B cell (primary cell): ENCODE results near the gene SMURF2. TPM values are rescaled to one million over a fixed set of nuclear protein-coding genes. Genes with fewer than 3 reads are reported as not detected.

Experiments used
- ATAC-seq: fragments of 200-7000 bp; cut with Tn5 transposase; one replicate; pipeline ENCODE4 v1.10.0; 2021; ENCODE audit warnings: low read depth, mild to moderate bottlenecking, moderate number of reproducible peaks, moderate library complexity
- CTCF ChIA-PET: fragments of 350-600 bp; sonication (Branson Sonifier 250); formaldehyde crosslinking; loops from one replicate; lab custom pipeline; 2021; ENCODE audit warnings: antibody characterized with exemption, inconsistent platforms; lab: Charles Lee
- POLR2A ChIA-PET: fragments of 350-600 bp; sonication (Branson Sonifier 250); formaldehyde crosslinking; loops from one replicate; lab custom pipeline; 2021; ENCODE audit warnings: antibody characterized with exemption; lab: Charles Lee
- DNase-seq: peaks from one replicate; pipeline ENCODE4 v3.0.0; 2013
- H2AFZ ChIP-seq: 2 replicates; pipeline ENCODE4 v1.6.1; 2012; ENCODE audit warnings: mild to moderate bottlenecking, low read depth, low read length; ENCODE audit not compliant: insufficient read depth, poor library complexity, severe bottlenecking
- H3K27ac ChIP-seq, 2 donors: 1 replicate in 1 of 2; 2 replicates in 1 of 2; pipeline ENCODE4 v1.5.1; 2012 to 2013; ENCODE audit warnings: low read length in 2 of 2, mild to moderate bottlenecking in 2 of 2, moderate library complexity in 1 of 2
- H3K27me3 ChIP-seq, 4 experiments: fragments of 200-600 bp in 1 of 4; sonication (generic) in 1 of 4; replicated peaks in 1 of 4; 1 replicate in 2 of 4; 2 replicates in 2 of 4; pipeline versions ENCODE4 v1.6.1 to v1.7.0; 2013 to 2016; ENCODE audit warnings: low read length in 3 of 4, mild to moderate bottlenecking in 2 of 4, mixed read lengths in 1 of 4, moderate library complexity in 1 of 4; ENCODE audit not compliant: insufficient read depth in 4 of 4, control insufficient read depth in 3 of 4; ENCODE audit errors: control extremely low read depth in 1 of 4
- H3K36me3 ChIP-seq, 2 experiments: replicated peaks in 1 of 2; 1 replicate in 1 of 2; 2 replicates in 1 of 2; pipeline versions ENCODE4 v1.6.1 to v1.7.1; 2013; ENCODE audit warnings: low read length in 1 of 2; ENCODE audit not compliant: insufficient read depth in 2 of 2, control insufficient read depth in 1 of 2; ENCODE audit errors: control extremely low read depth in 1 of 2, extremely low read depth in 1 of 2
- H3K4me1 ChIP-seq, 2 donors: fragments of 200-600 bp in 1 of 2; sonication (generic) in 1 of 2; 1 replicate in 1 of 2; 2 replicates in 1 of 2; pipeline versions ENCODE4 v1.5.1 to v1.6.1; 2013 to 2017; ENCODE audit warnings: low read length in 2 of 2; ENCODE audit not compliant: control insufficient read depth in 2 of 2, insufficient read depth in 2 of 2
- H3K4me2 ChIP-seq: replicated peaks from 2 replicates; pipeline ENCODE3; 2012; ENCODE audit warnings: mild to moderate bottlenecking, low read depth, low read length; ENCODE audit not compliant: poor library complexity, severe bottlenecking
- H3K4me3 ChIP-seq, 5 experiments: fragments of 200-600 bp in 1 of 5; sonication (generic) in 1 of 5; 1 replicate in 3 of 5; 2 replicates in 2 of 5; pipeline versions ENCODE4 v1.5.1 to v1.7.0; 2011 to 2016; ENCODE audit warnings: low read length in 4 of 5, mild to moderate bottlenecking in 4 of 5, low read depth in 2 of 5, control low read depth in 1 of 5, moderate library complexity in 1 of 5; ENCODE audit not compliant: insufficient read depth in 1 of 5; ENCODE audit errors: control extremely low read depth in 1 of 5, extremely low read depth in 1 of 5
- H3K79me2 ChIP-seq: fragments of 200-600 bp; sonication (generic); one replicate; pipeline ENCODE4 v1.6.0; 2016; ENCODE audit warnings: low read length; ENCODE audit not compliant: control insufficient read depth, insufficient read depth
- H3K9ac ChIP-seq: fragments of 200-600 bp; sonication (generic); 2 replicates; pipeline ENCODE4 v1.6.1; 2017; ENCODE audit warnings: mild to moderate bottlenecking, low read length, moderate library complexity
- H3K9me3 ChIP-seq, 3 donors: one replicate each; pipeline versions ENCODE4 v1.6.1 to v1.7.1; 2013; ENCODE audit warnings: low read length in 2 of 3; ENCODE audit not compliant: control insufficient read depth in 2 of 3, insufficient read depth in 1 of 3; ENCODE audit errors: control extremely low read depth in 1 of 3
- H4K20me1 ChIP-seq: 2 replicates; pipeline ENCODE4 v1.6.0; 2012; ENCODE audit warnings: mild to moderate bottlenecking, low read length; ENCODE audit not compliant: insufficient read depth, control insufficient read depth, poor library complexity, severe bottlenecking
- H3K27ac Mint-ChIP-seq: one replicate; pipeline ENCODE4 v1.8.0; 2021; ENCODE audit warnings: mixed read lengths
- H3K27me3 Mint-ChIP-seq: one replicate; pipeline ENCODE4 v1.8.0; 2021; ENCODE audit warnings: mixed read lengths
- H3K4me1 Mint-ChIP-seq: one replicate; pipeline ENCODE4 v1.8.0; 2021; ENCODE audit warnings: mixed read lengths
- H3K4me3 Mint-ChIP-seq: one replicate; pipeline ENCODE4 v1.8.0; 2021; ENCODE audit warnings: mixed read lengths
- H3K9me3 Mint-ChIP-seq: one replicate; pipeline ENCODE4 v1.8.0; 2022; ENCODE audit warnings: mixed read lengths; ENCODE audit not compliant: insufficient read depth
- EZH2 ChIP-seq: IDR thresholded peaks from 2 replicates; pipeline ENCODE4 v1.6.1; 2012; ENCODE audit warnings: borderline replicate concordance, low read depth, mild to moderate bottlenecking, moderate library complexity, low read length; ENCODE audit not compliant: insufficient read depth, poor library complexity, severe bottlenecking
- WGBS: methylation state at CpG from one replicate; pipeline ENCODE4 v1.1.5; 2013; ENCODE audit warnings: missing lambda C conversion rate; ENCODE audit not compliant: insufficient coverage; 5-methylcytosine and 5-hydroxymethylcytosine counted together
- intact Hi-C: fragments of 100-400 bp; cut with micrococcal nuclease; formaldehyde crosslinking; loops from one replicate; pipeline ENCODE4 v1.10.0; 2022
- polyA plus RNA-seq: library from polyadenylated mRNA; depleted of rRNA; stranded (reverse); fragments of >200 nt; gene quantifications from 2 replicates; pipeline ENCODE4 v1.2.3, GENCODE V29; 2012
- total RNA-seq, 2 donors: library from RNA; stranded (reverse); fragments of 120-200 nt in 1 of 2; gene quantifications; 1 replicate in 1 of 2; 2 replicates in 1 of 2; pipeline versions ENCODE4 v1.2.3 to v1.2.4, GENCODE V29; 2013 to 2022
- TF ChIP-seq, protein P1 (sequence below): fragments of 200-600 bp; IDR thresholded peaks from one replicate; pipeline ENCODE4 v1.8.0; 2022; ENCODE audit warnings: antibody characterized with exemption, mild to moderate bottlenecking

The SMURF2 gene
- total and polyA plus RNA-seq, 2 donors (not counting 1 experiment from before 2014, with no cell fraction given): 9.2 to 32.8 TPM

DNA sequence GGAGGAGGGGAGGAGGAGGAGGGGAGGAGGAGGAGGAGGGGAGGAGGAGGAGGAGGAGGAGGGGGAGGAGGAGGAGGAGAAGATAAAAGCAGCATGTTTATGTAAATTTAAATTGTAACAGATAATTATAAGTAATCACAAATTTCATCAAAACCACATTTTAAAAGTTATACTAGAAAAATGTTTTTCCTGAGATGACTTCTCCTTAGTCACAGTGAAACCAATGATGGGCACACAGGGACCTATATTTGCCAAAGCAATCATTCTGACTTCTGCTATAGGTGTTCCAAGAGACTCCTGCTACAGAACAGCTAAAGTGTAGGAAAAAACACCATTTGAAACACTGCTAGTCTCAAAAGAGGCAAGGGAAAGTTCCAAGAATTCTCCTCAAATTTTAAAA, 88.9 kb downstream of the SMURF2 start:
- Mint-ChIP-seq H3K4me1 (no peaks in the 10 kb centered on the region), H3K27me3 (no peaks in the 10 kb centered on the region), H3K9me3 (no peaks in the 10 kb centered on the region), H3K27ac (no peak overlapping the region), H3K4me3 (no peak overlapping the region)
- DNase-seq: no peak
- ChIA-PET POLR2A (interaction anchor here (0.7 kb wide), 1 partner anchor 139 kb away, joined by 3 read pairs; no protein-coding TSS in a partner anchor), CTCF (interaction anchor here (0.8 kb wide), 1 partner anchor 22 kb away, joined by 3 read pairs; no protein-coding TSS in a partner anchor)
- no peaks in the 10 kb centered on the region for H4K20me1 ChIP-seq
- H3K27ac ChIP-seq: no peak overlapping the region
- no peaks in the 10 kb centered on the region for H3K9me3 ChIP-seq
- intact Hi-C loops: no loop called here
- H3K4me2 ChIP-seq: no peak overlapping the region
- H3K79me2 ChIP-seq: no peaks in the 10 kb centered on the region
- H3K36me3 ChIP-seq: peaks cover 0 to 41% of the 10 kb centered on the region in 2 experiments
- ATAC-seq: no peak
- H3K9ac ChIP-seq: no peak overlapping the region
- no peaks in the 10 kb centered on the region for H3K27me3 ChIP-seq
- no peaks in the 10 kb centered on the region for H3K4me1 ChIP-seq
- no peak overlapping the region for H2AFZ ChIP-seq
- TF ChIP-seq, protein P1, sequence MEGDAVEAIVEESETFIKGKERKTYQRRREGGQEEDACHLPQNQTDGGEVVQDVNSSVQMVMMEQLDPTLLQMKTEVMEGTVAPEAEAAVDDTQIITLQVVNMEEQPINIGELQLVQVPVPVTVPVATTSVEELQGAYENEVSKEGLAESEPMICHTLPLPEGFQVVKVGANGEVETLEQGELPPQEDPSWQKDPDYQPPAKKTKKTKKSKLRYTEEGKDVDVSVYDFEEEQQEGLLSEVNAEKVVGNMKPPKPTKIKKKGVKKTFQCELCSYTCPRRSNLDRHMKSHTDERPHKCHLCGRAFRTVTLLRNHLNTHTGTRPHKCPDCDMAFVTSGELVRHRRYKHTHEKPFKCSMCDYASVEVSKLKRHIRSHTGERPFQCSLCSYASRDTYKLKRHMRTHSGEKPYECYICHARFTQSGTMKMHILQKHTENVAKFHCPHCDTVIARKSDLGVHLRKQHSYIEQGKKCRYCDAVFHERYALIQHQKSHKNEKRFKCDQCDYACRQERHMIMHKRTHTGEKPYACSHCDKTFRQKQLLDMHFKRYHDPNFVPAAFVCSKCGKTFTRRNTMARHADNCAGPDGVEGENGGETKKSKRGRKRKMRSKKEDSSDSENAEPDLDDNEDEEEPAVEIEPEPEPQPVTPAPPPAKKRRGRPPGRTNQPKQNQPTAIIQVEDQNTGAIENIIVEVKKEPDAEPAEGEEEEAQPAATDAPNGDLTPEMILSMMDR: no peak
- no peak for TF ChIP-seq EZH2
- no peak overlapping the region for H3K4me3 ChIP-seq

DNA sequence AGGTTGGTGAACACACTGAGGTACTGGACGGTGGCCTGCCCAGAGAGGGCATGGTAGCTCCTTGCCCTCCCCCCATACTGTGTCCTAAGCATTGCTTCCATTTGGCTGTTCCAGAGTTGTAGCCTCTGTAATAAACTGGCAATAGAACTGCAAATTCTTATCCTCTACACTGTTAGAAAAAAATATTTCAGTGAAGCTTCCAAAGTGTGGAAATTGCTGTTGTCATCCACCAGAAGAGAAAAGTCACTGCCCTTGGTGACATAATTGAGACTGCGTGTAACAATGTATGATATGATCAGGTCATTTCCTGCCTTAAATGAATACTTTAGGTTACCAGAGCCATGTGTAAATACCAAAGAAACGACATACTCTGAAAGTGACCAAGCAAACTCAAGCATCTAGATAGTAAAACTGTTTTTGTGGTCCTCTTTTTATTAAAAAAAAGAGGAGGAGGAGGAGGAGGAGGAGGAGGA, 89.4 kb downstream of the SMURF2 start:
- Histone ChIP-seq H3K9me3 (no peaks in the 10 kb centered on the region), H3K27ac (no peak overlapping the region), H3K4me3 (no peak overlapping the region), H3K36me3 (peaks cover 0 to 40% of the 10 kb centered on the region in 2 experiments), H2AFZ (no peak overlapping the region), H3K27me3 (no peaks in the 10 kb centered on the region), H3K9ac (no peak overlapping the region), H3K79me2 (no peaks in the 10 kb centered on the region), H3K4me2 (no peak overlapping the region), H4K20me1 (no peaks in the 10 kb centered on the region), H3K4me1 (no peaks in the 10 kb centered on the region)
- TF ChIP-seq EZH2: no peak
- TF ChIP-seq, protein P1: no peak
- no peaks in the 10 kb centered on the region for H3K27me3 Mint-ChIP-seq
- intact Hi-C loops: no loop called here
- H3K4me3 Mint-ChIP-seq: no peak overlapping the region
- H3K9me3 Mint-ChIP-seq: no peaks in the 10 kb centered on the region
- POLR2A ChIA-PET: no interaction called here
- H3K27ac Mint-ChIP-seq: no peak overlapping the region
- DNase-seq: no peak
- 92% methylated on average over 2 of the region's 3 CpGs for WGBS
- H3K4me1 Mint-ChIP-seq: no peaks in the 10 kb centered on the region
- CTCF ChIA-PET: no interaction called here
- no peak for ATAC-seq
